OCI-M2 (cell line): Measurements from ENCODE around the gene CYP19A1.
"Not testable (repeated sequence)": the region's sequence is repeated elsewhere in the genome, so short reads cannot be mapped to it uniquely, and the experiment has no call there.

Experiments used
- DNase-seq: peaks from one replicate; lab custom pipeline; 2025; ENCODE audit not compliant: unreplicated experiment; lab: John Stamatoyannopoulos, UW

Gene CYP19A1

DNA sequence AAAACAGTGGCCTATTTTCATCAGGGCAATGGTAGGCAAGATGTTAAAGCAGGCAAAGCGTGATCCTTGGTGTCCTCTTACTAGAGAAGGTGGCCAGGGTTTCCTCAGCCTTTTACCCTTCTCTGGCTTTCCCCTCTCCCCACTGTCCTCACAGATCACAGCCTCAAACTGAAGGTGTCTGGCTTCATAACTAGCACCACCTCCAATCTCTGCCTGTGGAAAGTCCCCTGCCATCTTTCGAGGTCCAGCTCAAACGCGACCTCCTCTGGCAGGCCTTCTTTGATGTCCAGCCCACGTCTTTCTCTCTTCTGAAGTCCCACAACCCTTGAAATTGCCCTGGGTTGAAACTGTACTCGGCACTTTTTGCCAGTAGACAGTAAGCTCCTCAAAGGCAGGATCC lies 35.9 kb downstream of the CYP19A1 start:
- no peak for DNase-seq

GRCh38 chr15:51299187-51300015 lies 39.0 kb downstream of the CYP19A1 start:
- no peak for DNase-seq

DNA sequence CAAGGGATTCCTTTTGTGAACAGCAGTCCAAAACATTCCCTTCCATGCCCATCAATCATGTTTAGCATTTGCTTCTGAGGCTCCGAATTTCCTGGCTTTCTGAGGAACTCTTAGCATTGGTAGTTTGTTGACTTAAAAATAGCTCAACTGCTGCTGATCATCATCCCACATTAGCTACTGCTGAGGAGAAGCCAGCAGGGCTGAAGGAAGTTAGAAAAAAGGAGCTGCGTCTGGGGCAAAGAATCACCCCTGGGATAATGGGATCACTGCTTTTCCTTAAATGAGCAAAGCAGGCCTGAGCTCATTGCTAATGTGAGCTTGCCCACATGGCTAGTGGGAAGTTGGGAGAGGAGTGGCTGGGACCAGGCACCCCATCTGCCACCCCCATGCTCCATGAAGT lies 39.8 kb downstream of the CYP19A1 start:
- no peak for DNase-seq

DNA sequence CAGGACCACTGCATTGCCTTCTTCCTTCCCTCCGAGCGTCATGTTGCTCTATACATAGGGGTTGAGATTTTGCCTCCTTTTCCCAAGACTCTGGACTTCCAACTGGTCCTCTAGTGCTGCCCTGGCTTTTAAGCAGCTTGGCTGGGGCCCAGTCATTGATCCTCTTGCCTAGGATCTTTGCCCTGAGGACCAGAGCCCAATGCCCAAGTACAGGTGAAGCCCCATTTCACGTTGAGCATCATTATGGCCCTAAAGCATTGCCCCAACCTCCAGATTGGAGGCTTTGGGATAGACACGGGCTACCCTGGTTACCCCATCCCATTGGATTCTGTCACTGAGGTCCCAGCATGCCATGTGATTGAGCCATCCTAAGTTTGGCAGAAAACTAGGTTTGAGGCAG lies 47.7 kb downstream of the CYP19A1 start:
- DNase-seq, result no peak

GRCh38 chr15:51289290-51289689 lies 49.1 kb downstream of the CYP19A1 start:
- no peak for DNase-seq

GRCh38 chr15:51288143-51289065 lies 50.0 kb downstream of the CYP19A1 start:
- no peak for DNase-seq

GRCh38 chr15:51286816-51287215 lies 51.6 kb downstream of the CYP19A1 start:
- no peak for DNase-seq

- no peak for DNase-seq
These were observed 53.0 kb downstream of the CYP19A1 start for GRCh38 chr15:51285399-51285798.

DNA sequence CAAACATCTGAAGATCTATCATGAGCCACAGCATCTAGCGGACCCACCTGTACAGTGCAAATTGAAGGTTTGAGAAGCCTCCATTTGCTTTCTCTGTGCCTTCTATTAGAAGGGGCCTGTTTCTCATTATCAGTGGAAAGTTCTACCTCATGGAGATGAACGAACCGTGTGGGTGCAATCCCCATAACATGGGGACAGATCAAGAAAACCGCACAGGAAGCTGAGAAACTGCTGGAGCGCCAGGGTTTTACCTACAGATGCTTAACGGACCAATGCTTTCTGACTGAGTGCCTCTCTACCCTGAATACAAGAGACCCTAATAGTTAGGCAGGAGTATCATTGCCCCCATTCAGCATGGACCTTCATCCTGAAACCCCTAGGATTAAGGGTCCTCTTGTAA lies 53.5 kb downstream of the CYP19A1 start:
- no peak for DNase-seq

DNA sequence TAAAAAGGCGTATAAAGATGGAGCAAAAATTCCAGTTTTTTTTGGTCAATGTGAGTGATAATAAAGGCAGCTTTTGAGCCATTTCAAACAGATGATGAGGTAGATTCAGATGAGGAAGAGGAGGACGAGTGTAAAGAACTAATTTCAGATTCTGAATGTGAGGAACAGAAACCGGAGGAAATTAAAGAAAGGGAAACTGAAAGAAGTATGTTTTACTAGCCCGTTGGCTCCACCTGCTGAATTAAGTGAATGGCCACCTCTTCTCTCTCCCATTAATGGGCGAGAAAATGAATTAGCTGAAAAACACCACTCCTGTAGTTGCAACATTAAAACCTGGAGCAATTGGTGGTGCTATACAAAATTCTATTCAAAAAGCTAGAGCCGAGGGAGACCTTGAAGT lies 55.4 kb downstream of the CYP19A1 start:
- no peak for DNase-seq

DNA sequence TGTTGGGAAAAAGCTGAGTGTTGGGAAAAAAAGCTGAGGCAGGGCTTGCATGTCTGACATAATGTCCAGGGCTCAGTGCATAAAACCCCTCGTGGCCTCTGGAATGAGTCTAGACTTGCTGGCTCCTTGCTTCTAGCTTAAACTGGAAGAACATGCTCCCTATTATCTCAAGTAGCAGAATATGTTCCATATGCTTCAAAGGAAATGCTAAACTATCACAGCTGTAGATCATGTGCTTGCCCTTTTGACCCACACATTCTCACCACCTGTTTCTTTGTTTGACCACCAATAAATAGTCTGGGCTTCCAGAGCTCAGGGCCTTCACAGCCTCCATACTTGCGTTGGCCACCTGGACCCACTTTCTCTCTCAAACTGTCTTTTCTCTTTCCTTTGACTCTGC lies 56.2 kb downstream of the CYP19A1 start:
- not testable (repeated sequence) for DNase-seq

DNA sequence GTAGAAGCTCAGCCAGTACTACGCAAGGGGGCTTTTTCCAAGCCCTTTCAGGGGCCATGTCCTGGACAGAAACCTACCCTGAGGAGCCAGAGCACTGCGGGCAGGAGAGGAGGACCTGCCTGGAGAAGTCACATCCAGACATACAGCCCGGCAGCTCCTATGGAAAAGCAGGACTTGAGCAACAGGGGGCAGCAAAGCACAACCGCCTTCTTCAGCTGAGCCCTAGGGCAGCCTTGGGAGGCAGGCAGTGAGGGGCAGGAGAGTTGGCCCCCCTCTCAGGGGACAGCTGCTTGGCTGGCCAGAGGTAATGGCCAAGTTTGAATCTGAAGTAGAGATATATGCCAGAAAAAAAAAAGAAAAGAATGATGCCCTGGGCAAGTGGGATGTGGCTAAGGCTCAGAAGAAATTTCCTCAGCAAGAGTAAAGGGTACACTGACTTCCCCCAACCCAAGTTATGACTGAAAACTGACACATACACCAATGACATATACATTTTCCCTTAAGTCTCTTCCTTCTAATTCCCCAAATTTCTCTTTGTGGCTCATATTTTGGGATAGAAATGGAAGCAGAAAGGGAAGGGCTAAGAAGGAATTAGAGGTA lies 56.9 kb downstream of the CYP19A1 start:
- no peak for DNase-seq

DNA sequence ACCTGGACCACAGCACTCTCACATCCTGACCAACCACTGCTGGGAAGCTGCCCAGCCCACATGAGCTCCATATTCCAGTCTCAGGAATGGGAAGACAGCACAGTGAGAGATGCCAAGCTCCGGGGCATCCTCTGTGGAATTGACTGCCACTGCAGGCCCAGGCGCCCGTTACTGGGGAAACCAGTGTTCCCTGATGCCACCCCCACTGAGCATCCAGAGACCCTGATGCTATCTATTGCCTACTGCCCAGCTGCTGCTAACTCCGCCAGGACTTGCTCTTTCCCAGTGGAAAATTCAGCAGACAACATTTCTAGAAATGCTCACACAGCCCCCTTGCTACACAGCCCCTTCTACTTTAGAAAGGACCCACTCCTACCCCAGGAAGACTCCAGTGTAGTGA lies 57.6 kb downstream of the CYP19A1 start:
- no peak for DNase-seq

DNA sequence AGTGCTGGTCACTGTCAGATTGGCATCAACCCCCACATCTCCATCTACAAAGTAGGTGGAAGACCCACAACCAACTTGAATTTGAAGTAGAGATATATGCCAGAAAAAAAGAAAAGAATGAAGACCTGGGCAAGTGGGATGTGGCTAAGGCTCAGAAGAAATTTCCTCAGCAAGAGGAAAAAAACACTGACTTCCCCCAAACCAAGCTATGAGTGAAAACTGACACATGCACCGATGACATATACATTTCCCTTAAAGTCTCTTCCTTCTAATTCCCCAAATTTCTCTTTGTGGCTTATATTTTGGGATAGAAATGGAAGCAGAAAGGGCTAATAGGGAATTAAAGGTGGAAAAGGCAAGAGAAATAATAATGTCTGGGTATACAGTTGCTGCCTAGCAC lies 59.0 kb downstream of the CYP19A1 start:
- no peak for DNase-seq

GRCh38 chr15:51277101-51277500 lies 61.3 kb downstream of the CYP19A1 start:
- DNase-seq, result no peak

DNA sequence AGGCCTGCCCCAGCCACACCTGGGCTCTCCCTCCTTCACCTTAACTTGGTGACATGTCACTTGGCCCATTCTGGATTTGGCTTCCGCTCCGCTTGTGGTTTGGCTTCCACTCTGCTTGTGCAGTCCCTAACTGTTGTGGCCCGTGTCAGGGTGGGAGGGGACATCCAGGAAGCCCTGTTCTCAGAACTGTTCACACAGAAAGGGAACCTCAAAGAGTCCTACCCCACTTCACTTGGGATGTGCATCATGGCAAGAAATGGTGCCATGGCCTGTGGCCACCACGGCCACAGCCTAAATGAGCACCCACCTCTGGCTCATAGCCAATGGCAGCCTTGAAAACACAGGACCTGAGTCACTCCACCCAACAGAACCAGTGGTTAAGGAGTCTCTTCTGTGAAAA lies 63.4 kb downstream of the CYP19A1 start:
- DNase-seq, result no peak

DNA sequence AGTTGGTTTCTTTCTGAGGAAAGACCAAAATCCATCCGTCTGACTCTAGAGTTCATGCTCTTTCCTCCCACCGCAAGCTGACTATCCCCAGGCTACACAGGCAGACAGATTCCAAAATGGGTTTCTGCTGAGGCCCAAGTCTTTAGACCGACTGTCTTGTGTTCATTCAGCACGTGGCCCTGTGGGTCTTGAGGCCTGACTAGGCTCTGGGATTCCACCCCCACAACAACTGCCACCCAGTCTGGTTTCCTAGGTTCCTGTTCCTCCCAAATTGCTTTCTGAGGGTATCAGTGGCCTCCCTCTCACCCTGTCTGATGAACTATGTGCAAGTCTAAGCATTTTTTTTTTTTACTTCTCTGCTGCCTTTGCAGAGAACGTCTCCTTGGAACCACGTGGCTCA lies 67.7 kb downstream of the CYP19A1 start:
- DNase-seq, result no peak

DNA sequence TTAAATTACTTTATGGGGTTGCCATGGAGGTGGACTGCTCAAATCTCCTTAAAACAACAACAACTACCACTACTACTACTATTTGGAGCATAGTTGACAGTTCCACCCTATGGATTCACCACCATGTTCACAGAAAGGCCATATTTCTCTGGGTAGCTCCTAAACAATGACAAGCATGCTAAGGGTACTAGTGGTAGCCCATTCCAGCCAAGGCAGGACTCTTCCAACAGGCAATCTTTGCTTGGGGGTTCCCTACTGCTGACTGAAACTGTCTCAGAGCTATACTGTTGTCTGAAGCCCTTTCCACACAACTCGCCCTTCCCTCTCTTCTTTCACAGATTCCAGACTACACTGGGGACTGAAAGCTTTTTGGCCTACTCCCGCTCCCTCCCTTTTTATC lies 68.9 kb downstream of the CYP19A1 start:
- DNase-seq, result no peak

GRCh38 chr15:51267703-51268083 lies 70.7 kb downstream of the CYP19A1 start:
- no peak for DNase-seq

- no peak for DNase-seq
These were observed 71.2 kb downstream of the CYP19A1 start for GRCh38 chr15:51267051-51267702.

GRCh38 chr15:51266656-51267050 lies 71.7 kb downstream of the CYP19A1 start:
- DNase-seq, result no peak
